Stimulated activated CD4-positive, alpha-beta T cell treated with anti-CD3 and anti-CD28 coated beads, Interleukin-12 subunit alpha, Interleukin-12 subunit beta, amount 100 ng/mL, for 48 hours (primary cell): Measurements from ENCODE around the gene RPS29.
"Not testable (repeated sequence)": the region's sequence is repeated elsewhere in the genome, so short reads cannot be mapped to it uniquely, and the experiment has no call there.

Experiments used
- DNase-seq, 3 donors: peaks; one replicate each; pipeline ENCODE4 v3.0.0-alpha.2; 2020; ENCODE audit warnings: low read depth in 2 of 3, low spot score in 1 of 3

The RPS29 gene

DNA sequence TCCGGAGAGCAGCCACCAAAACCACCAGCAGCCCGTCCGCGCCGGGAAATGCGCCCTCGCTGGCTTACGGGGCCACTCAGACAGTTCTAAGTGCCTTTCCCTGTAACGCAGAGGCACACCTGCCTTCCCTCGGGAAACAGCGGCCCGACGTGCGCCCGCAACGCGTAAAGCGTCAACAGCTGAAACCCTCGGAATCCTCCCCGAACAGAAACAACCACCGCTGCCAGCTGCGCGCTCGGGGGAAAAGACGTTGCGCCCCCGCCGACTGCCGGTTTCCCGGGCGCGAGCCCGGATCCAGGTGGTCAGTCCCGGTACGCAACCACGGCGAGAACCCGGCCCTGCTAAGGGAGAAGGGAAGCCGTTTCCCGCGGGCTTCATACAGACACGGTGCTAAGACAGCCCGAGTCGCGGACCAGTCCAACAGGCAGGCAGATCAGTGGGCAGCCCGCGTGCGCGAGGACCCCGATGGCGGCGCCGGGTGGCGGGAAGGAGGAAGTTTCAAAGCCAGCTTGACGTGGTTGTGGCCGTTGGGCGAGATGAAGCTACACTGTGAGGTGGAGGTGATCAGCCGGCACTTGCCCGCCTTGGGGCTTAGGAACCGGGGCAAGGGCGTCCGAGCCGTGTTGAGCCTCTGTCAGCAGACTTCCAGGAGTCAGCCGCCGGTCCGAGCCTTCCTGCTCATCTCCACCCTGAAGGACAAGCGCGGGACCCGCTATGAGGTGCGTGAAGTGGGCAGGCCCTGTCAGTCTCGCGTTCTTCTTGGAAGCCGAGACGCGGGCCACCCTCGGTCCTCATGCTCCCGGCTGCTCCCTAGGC is 12.5 kb upstream of the RPS29 start, which contains the start of gene LRR1:
Gene LRR1 (plus strand): TSS at position 456 of the 816 bp plus-strand sequence. CDS start 81 bp downstream, at position 537.
- peak; percentile 73 to 86 (median 83) for DNase-seq

DNA sequence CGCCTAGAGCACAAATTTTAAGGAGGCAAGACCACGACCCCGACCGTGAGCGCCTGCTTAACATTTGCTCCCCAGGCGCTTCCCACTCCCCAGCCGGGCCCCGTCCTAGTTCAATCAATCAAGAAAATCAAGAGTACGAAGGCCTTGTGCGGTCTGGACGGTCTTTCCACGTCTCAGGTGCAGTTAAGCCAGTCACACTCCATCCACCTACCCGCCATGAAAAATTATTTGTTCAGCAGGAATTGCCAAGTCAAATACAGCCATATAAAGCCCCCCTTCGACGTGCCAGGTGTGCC is 12.0 kb upstream of the RPS29 start:
- DNase-seq, result no peak

DNA sequence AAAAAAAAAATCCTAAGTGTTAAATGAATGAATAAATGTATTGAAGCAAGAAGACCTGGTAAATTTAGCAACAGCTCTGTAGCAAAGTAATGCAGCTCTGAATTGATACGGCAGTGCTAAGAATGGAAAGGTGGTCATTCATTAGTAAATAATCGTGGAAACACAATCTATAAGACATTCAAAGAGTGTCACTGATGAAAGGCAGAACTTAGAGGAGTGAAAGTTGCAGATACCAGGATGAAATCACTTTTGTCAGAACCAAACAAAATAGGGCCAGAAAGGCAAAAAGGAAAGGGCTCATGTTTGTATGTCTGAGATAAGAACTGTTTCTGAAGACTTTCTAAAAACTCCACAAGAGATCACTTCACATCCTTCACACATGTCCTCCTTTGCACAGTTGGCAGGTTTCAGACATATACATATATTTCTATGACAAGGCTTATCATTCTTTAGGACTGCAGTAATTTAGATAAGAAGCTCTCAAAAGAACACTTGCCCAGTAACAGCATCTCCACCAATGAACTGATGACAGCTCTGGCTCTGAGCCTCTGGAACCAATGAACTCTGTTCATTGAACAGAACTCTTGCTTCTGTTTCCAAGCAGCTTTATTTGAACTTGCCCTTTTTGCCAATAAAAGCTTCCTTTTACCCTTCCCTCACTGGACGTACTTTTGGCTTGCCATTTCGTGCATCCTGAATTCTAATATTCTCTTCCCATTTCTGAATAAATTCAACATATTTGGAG is 8.3 kb upstream of the RPS29 start:
- no peak for DNase-seq

DNA sequence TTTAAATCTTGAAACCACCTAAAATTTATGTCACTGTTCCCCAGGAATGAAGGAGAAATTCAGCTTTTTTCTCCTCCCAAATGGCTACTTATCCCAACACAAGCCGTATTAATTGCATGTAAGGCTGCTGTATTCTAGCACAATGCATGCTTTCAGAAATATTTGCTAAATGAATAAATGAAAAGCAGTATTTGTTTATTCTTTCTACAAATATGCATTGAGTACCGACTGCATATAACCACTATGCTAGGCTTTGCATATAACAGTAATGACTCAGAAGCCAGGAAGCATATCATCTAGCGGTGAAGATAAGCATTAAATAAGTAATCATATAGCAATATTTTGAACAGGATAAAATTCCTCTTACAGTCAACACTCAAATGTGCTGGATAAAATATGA is 6.8 kb upstream of the RPS29 start:
- DNase-seq, result no peak

GRCh38 chr14:49589387-49589786 is 3.2 kb upstream of the RPS29 start:
- no peak for DNase-seq

DNA sequence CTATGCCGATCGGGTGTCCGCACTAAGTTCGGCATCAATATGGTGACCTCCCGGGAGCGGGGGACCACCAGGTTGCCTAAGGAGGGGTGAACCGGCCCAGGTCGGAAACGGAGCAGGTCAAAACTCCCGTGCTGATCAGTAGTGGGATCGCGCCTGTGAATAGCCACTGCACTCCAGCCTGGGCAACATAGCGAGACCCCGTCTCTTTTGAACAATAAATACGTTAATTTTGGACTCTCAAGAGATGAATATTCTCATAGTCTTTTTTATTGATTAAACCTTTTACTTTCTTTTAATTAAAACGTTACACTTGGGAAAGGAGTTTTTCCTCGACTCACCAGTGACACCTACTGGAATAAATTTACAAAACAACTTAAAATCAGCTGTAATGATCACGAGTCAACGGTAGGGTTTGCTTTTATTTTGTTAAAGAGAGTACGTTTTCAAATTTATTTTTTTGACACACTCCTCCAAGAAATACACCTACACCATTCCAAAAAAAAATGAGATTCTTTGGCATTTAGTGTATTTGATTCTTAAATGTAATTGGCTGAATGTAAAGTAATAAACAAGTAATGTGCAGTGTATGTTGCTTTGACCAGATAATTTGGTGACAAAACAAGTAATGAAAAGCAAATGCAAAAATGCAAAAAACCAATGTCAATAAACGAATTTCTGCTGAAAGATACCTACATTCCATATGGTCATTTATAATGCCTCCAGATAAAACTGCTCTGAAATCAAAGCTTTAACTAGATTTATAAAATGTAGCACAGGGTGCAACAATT is 687 bp upstream of the RPS29 start:
- peak in 2 of 3 donors; percentile 43 to 44 for DNase-seq

GRCh38 chr14:49584981-49585640 is 1.1 kb downstream of the RPS29 start:
- not testable (repeated sequence) for DNase-seq

- no peak for DNase-seq
Measured at GRCh38 chr14:49584058-49584457, 2.1 kb downstream of the RPS29 start.

GRCh38 chr14:49583629-49584028 is 2.6 kb downstream of the RPS29 start:
- DNase-seq, result no peak

DNA sequence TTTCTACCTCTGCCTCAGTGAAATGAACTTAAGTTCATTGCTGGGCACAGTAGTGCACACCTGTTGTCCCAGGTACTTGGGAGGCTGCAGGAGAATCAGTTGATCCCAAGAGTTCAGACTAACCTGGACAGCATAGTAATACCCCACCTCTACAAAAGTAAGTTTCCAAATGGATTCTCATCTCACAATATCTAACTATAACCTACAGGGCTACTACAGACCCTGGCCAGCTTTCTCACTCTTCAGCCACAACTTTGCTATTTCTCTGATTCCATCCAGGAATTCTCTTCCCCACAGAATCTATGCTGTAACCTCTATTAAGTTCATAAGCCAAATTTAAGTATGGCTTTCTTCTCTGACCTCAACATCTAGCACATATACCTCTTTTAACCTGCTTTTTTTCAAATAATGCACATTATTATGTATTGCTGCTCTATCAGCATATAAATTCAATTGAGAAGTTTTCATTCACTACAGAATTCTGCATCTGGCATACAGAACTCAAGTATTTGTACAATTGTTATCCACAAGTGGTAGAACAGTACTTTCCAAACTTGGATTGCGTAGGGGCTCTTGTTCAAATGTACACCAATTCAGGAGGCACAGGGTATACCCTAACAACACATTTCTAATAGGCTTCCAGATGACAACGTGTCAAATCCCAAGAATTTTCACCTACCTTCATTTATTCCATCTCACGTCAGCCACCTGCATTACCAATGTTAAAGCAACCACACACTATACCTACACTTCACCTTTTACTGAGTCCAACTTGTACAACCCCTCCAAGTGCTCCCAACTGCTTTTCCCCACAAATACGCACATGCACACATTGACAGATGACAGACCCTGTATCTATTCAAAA is 3.8 kb downstream of the RPS29 start:
- no peak for DNase-seq

DNA sequence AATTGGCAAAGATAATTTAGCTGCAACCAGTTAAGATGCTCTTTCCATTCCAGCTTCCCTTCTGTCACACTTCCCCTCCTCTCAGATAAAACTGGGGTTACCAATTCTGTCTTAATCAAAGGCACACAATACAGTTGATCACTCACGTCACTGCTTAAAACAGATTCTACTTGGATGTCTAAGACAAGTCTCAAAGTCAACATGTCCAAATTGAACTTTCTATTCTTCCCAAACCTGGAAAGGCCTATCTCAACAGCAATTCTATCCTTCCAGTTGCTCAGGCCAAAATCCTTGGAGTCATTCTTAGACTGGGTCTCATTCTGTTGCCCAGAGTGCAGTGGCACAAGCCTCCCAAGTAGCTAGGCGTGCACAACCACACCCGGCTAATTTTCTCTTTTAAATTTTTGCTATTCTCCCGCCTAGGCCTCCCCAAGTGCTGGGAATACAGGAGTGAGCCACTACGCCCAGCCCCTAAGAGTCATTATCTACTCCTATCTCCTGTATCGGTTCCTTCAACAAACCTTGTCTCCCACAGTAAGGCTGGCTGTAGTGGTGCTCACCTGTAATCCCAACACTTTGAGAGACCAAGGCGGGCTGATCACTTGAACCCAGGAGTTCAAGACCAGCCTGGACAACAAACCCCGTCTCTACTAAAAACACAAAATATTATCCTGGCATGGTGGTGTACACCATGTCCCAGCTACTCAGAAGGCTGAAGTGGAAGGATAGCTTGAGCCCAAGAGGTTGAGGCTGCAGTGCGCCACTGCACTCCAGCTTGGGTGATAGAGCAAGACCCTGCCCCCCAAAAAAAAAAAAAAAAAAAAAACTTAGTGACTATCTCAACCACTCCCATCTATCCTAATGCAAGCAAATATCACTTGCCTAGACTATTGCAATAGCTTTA is 4.7 kb downstream of the RPS29 start:
- DNase-seq, result no peak

- no peak for DNase-seq
Measured at GRCh38 chr14:49579841-49580240, 6.3 kb downstream of the RPS29 start.

GRCh38 chr14:49578141-49578540 is 8.0 kb downstream of the RPS29 start:
- DNase-seq, result no peak

DNA sequence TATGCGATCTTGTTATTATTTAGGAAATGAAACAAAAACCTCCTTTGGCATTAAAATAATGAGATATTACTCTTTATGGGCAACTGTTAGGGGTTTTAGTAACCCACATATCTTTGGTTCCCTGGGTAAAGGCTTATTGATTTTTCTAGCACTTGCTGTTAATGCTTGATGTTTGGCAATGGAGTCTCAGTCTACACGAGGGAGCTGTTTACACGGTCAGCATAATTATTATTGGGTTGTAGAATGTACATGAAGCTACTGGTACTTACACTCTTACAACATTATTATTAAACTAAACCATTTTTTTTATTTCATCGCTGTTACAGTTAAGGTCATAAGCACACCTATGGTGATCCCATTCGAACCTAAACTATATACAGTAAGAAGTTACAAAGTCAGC is 12.1 kb downstream of the RPS29 start:
- no peak for DNase-seq

DNA sequence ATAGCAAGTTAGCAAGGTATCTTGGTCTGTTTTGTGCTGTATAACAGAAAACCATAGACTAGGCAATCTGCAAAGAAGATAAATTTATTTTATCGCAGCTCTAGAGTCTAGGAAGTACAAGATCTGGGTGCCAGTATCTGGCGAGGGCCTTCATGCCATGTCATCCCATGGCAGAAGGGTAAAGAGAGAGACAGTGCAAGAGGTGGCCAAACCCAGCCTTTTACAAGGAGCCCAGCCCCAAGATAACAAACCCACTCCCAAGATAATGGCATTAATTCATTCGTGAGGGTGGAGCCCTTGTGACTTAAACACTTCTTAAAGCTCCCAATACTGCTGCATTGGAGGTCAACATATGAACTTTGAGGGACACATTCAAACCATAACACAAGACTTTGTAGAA is 16.9 kb downstream of the RPS29 start:
- no peak for DNase-seq

DNA sequence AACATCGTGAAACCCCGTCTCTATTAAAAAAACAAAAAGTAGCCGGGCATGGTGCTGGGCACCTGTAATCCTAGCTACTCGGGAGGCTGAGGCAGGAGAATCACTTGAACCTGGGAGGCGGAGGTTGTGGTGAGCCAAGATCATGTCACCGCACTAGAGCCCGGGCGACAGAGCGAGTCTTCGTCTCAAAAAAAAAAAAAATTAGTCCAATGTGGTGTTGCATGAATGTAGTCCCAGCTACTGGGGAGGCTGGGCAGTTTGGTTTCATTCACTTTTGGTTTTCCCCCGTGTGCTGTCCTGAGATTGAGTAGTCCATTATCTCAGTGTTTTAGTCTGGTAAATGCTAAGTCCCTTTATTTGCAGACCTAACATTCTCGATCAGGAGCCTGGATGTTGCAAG is 19.5 kb downstream of the RPS29 start:
- no peak for DNase-seq

DNA sequence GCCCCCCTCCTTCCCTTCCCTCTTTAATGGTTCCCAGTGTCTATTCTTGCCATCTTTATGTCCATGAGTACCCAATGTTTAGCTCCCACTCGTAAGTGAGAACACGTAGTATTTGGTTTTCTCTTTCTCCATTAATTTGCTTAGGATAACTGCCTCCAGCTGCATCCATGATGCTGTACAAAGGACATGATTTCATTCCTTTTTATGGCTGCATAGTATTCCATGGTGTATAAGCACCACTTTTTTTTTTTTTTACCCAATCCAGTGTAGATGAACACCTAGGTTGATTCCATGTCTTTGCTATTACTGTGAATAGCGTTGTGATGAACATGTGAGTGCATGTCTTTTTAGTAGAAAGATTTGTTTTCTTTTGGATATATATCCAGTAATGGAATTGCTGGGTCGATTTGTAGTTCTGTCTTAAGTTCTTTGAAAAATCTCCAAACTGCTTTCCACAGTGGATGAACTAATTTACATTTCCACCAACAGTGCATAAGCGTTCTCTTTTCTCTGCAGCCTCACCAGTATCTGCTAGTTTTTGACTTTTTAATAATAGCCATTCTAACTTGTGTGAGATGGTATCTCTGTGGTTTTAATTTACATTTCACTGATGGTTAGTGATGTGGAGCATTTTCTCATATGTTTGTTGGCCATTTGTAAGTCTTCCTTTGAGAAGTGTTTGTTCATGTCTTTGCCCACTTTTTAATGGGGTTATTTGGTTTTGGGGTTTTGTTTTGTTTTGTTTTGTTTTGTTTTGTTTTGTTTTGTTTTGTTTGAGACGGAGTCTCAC is 26.0 kb downstream of the RPS29 start:
- DNase-seq, result no peak

DNA sequence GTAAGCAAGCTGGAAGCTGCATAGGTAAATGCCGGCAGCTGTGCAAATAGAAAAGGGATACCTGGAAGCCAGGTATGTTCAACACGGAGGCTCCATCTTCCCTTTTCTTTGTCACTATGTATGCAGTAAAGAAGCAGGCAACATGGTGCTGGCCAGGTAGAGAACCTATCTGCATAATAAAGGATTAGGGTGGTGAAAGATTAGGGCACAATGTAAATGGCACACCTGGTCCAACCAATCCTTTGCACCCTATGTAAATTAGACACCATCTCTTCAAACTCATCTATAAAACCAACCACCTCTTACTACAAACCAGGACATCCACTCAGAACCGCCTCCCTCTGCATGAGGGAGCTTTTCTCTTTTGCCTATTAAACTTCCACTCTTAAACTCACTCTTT is 32.3 kb downstream of the RPS29 start:
- no peak for DNase-seq

GRCh38 chr14:49553106-49553505 is 33.1 kb downstream of the RPS29 start:
- no peak for DNase-seq
